Measurements from ENCODE around the gene SCGN. TPM values are rescaled to one million over a fixed set of nuclear protein-coding genes. Genes with fewer than 3 reads are reported as not detected.

The SCGN gene, protein sequence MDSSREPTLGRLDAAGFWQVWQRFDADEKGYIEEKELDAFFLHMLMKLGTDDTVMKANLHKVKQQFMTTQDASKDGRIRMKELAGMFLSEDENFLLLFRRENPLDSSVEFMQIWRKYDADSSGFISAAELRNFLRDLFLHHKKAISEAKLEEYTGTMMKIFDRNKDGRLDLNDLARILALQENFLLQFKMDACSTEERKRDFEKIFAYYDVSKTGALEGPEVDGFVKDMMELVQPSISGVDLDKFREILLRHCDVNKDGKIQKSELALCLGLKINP
- polyA plus RNA-seq (not detected in 3 replicates), polyA minus RNA-seq (not detected in 3 replicates)
- polyA plus RNA-seq (2011; ENCODE audit: low read depth) = not detected
- 0.05 TPM in 1 of 2 replicates, not detected in the other for polyA plus RNA-seq (2011; cell fraction: cytosol; rRNA removed)
- polyA plus RNA-seq (2011; cell fraction: nucleus; rRNA removed) = 0.09 TPM in 1 of 2 replicates, not detected in the other
- not detected in 2 replicates for polyA plus RNA-seq (2012; ENCODE audit: low replicate concordance)
- polyA minus RNA-seq (2011; cell fraction: cytosol; rRNA and poly(A)+ RNA removed) = not detected
- not detected in 2 replicates for polyA minus RNA-seq (2011; cell fraction: nucleus; rRNA and poly(A)+ RNA removed)

DNA sequence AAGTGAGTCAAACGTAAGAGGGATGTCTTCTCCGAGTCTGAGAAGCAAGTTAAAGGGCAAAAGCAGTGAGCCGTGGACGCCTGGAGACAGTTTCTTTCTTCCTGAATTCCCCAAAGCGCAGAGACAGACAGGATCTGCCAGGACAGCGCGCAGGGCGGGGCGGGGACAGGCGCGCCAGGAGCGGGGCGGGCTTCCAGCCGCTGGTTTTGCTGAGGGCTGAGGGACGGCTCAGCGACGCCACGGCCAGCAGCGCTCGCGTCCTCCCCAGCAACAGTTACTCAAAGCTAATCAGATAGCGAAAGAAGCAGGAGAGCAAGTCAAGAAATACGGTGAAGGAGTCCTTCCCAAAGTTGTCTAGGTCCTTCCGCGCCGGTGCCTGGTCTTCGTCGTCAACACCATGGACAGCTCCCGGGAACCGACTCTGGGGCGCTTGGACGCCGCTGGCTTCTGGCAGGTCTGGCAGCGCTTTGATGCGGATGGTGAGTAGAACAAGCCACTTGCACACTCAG is at the start of gene SCGN:
Gene SCGN, plus strand, starts transcription at position 209 of the 509 bp plus-strand sequence. Its CDS starts 189 bp downstream, at position 398.
- peaks cover 13% of the 10 kb centered on the region for H3K27me3 ChIP-seq (ENCODE audit: control insufficient read depth, extremely low read depth, insufficient read depth, low read length)
- FAIRE-seq (peak; percentile 62), DNase-seq (ENCODE audit: low read depth, low spot score) (no peak)
- TF ChIP-seq, protein P1, sequence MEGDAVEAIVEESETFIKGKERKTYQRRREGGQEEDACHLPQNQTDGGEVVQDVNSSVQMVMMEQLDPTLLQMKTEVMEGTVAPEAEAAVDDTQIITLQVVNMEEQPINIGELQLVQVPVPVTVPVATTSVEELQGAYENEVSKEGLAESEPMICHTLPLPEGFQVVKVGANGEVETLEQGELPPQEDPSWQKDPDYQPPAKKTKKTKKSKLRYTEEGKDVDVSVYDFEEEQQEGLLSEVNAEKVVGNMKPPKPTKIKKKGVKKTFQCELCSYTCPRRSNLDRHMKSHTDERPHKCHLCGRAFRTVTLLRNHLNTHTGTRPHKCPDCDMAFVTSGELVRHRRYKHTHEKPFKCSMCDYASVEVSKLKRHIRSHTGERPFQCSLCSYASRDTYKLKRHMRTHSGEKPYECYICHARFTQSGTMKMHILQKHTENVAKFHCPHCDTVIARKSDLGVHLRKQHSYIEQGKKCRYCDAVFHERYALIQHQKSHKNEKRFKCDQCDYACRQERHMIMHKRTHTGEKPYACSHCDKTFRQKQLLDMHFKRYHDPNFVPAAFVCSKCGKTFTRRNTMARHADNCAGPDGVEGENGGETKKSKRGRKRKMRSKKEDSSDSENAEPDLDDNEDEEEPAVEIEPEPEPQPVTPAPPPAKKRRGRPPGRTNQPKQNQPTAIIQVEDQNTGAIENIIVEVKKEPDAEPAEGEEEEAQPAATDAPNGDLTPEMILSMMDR (optimal IDR thresholded peaks at IDR 0.05 in 1 of 3, IDR thresholded peaks at IDR 0.05 in 1 of 3, conservative IDR thresholded peaks at IDR 0.05 in 1 of 3; ENCODE audit: extremely low read depth in 1 of 3, insufficient read depth in 2 of 3, low read length in 3 of 3) = no peak
- no peak for TF ChIP-seq EZH2 (IDR thresholded peaks at IDR 0.05; ENCODE audit: low read length)
- no peaks in the 10 kb centered on the region for H3K36me3 ChIP-seq (ENCODE audit: control insufficient read depth in 2 of 2, extremely low read depth in 1 of 2, insufficient read depth in 2 of 2, low read length in 2 of 2)
- no peaks in the 10 kb centered on the region for H3K79me2 ChIP-seq (ENCODE audit: control insufficient read depth, insufficient read depth, low read length)
- H3K4me1 ChIP-seq (ENCODE audit: control insufficient read depth, extremely low read depth, insufficient read depth, low read length) = no peaks in the 10 kb centered on the region
- no peaks in the 10 kb centered on the region for H3K9me1 ChIP-seq (ENCODE audit: control insufficient read depth, extremely low read depth, insufficient read depth, low read length)
- peak within 1 kb of the TSS in 2 of 3 experiments; percentile 4 to 37 for H3K4me3 ChIP-seq (ENCODE audit: control insufficient read depth in 2 of 3, extremely low read depth in 1 of 3, insufficient read depth in 2 of 3, low read depth in 1 of 3, low read length in 3 of 3)
- H3K27ac ChIP-seq (ENCODE audit: control insufficient read depth, insufficient read depth, low read length) = no peak within 1 kb of the TSS
- peak within 1 kb of the TSS; percentile 45 for H2AFZ ChIP-seq (ENCODE audit: control insufficient read depth, low read length)
- H3K9ac ChIP-seq (ENCODE audit: control insufficient read depth, extremely low read depth, insufficient read depth, low read length) = no peak within 1 kb of the TSS
- H3K4me2 ChIP-seq (ENCODE audit: control insufficient read depth, extremely low read depth, insufficient read depth, low read depth, low read length) = peak within 1 kb of the TSS; percentile 56
- H4K20me1 ChIP-seq (ENCODE audit: control insufficient read depth, extremely low read depth, insufficient read depth, low read length) = no peaks in the 10 kb centered on the region
- no peaks in the 10 kb centered on the region for H3K9me3 ChIP-seq (ENCODE audit: control insufficient read depth, low read depth, low read length)
- dilution Hi-C loops (cut with MboI; ENCODE audit: extremely low pct_ligation_motif_present, low sequenced_read_pairs) = no loop called here

DNA sequence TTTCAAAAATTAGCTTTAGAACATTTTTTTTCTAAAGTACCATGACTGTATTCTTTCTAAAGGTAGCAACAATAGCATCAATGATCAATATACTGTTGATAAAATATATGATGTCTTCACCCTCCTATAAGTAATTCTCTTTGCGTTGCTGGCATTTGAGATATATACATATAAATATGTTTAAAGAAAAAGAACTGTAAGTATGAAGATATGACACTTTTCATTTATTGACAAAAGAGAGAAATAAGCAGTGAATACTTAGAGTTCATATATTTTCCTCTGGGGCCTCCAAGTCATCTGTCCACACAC is 49.4 kb upstream of the SCGN start:
- TF ChIP-seq, protein P1 (optimal IDR thresholded peaks at IDR 0.05 in 1 of 3, IDR thresholded peaks at IDR 0.05 in 1 of 3, conservative IDR thresholded peaks at IDR 0.05 in 1 of 3; ENCODE audit: extremely low read depth in 1 of 3, insufficient read depth in 2 of 3, low read length in 3 of 3) = no peak
- no peak for TF ChIP-seq EZH2 (IDR thresholded peaks at IDR 0.05; ENCODE audit: low read length)
- H3K36me3 ChIP-seq (ENCODE audit: control insufficient read depth in 2 of 2, extremely low read depth in 1 of 2, insufficient read depth in 2 of 2, low read length in 2 of 2) = peaks cover 0 to 3% of the 10 kb centered on the region in 2 experiments

More for the DNA sequence above, 49.4 kb upstream of the SCGN start:
- no peaks in the 10 kb centered on the region for H3K4me1 ChIP-seq (ENCODE audit: control insufficient read depth, extremely low read depth, insufficient read depth, low read length)
- H3K4me3 ChIP-seq (ENCODE audit: control insufficient read depth in 2 of 3, extremely low read depth in 1 of 3, insufficient read depth in 2 of 3, low read depth in 1 of 3, low read length in 3 of 3) = no peak overlapping the region
- H3K9me3 ChIP-seq (ENCODE audit: control insufficient read depth, low read depth, low read length) = no peaks in the 10 kb centered on the region
- dilution Hi-C loops (cut with MboI; ENCODE audit: extremely low pct_ligation_motif_present, low sequenced_read_pairs) = no loop called here
- no peaks in the 10 kb centered on the region for H3K79me2 ChIP-seq (ENCODE audit: control insufficient read depth, insufficient read depth, low read length)
- H2AFZ ChIP-seq (ENCODE audit: control insufficient read depth, low read length) = no peak overlapping the region
- H3K9me1 ChIP-seq (ENCODE audit: control insufficient read depth, extremely low read depth, insufficient read depth, low read length) = no peaks in the 10 kb centered on the region
- no peaks in the 10 kb centered on the region for H3K27me3 ChIP-seq (ENCODE audit: control insufficient read depth, extremely low read depth, insufficient read depth, low read length)
- no peak for FAIRE-seq
- no peak overlapping the region for H3K4me2 ChIP-seq (ENCODE audit: control insufficient read depth, extremely low read depth, insufficient read depth, low read depth, low read length)
- no peak overlapping the region for H3K9ac ChIP-seq (ENCODE audit: control insufficient read depth, extremely low read depth, insufficient read depth, low read length)
- no peak for DNase-seq (ENCODE audit: low read depth, low spot score)
- H4K20me1 ChIP-seq (ENCODE audit: control insufficient read depth, extremely low read depth, insufficient read depth, low read length) = no peaks in the 10 kb centered on the region
- H3K27ac ChIP-seq (ENCODE audit: control insufficient read depth, insufficient read depth, low read length) = no peak overlapping the region
